ENCODE data around the gene NR3C1. TPM values are rescaled to one million over a fixed set of nuclear protein-coding genes. Genes with fewer than 3 reads are reported as not detected.

NR3C1 gene
- polyA plus RNA-seq, 1 donor from 2014 or later = 2.3 TPM

- H3K4me3 ChIP-seq (ENCODE audit: low read length) = no peak overlapping the region
- no peak overlapping the region for H3K9ac ChIP-seq (ENCODE audit: low read length)
- TF ChIP-seq RAD21 (conservative IDR thresholded peaks at IDR 0.05) = no peak
- TF ChIP-seq TAF1 (IDR thresholded peaks at IDR 0.05; ENCODE audit: low read depth) = no peak
- TF ChIP-seq POLR2AphosphoS5 (IDR thresholded peaks at IDR 0.05) = no peak
- TF ChIP-seq EZH2 (IDR thresholded peaks at IDR 0.05; ENCODE audit: borderline replicate concordance, insufficient read depth, low read length, poor library complexity, severe bottlenecking) = no peak
- TF ChIP-seq MXI1 (conservative IDR thresholded peaks at IDR 0.05; ENCODE audit: poor library complexity, severe bottlenecking) = no peak
- no peak for TF ChIP-seq CTCF (IDR thresholded peaks at IDR 0.05; ENCODE audit: poor library complexity, severe bottlenecking)
- no peak for TF ChIP-seq EP300 (conservative IDR thresholded peaks at IDR 0.05; ENCODE audit: poor library complexity, severe bottlenecking)
- TF ChIP-seq REST (IDR thresholded peaks at IDR 0.05; ENCODE audit: borderline replicate concordance) = no peak
- TF ChIP-seq SMC3 (conservative IDR thresholded peaks at IDR 0.05; ENCODE audit: poor library complexity) = no peak
- no peaks in the 10 kb centered on the region for H3K79me2 ChIP-seq (replicated peaks; ENCODE audit: insufficient read depth, low read length)
- H3K4me2 ChIP-seq (ENCODE audit: low read length) = no peak overlapping the region
- H3K9me2 ChIP-seq (ENCODE audit: insufficient read depth, low read length) = no peaks in the 10 kb centered on the region
- H3K9me3 ChIP-seq (ENCODE audit: low read length) = no peaks in the 10 kb centered on the region
- no peak overlapping the region for H3K27ac ChIP-seq (ENCODE audit: low read length)
- H3K36me3 ChIP-seq (ENCODE audit: insufficient read depth, low read length) = no peaks in the 10 kb centered on the region
- no peaks in the 10 kb centered on the region for H4K20me1 ChIP-seq (ENCODE audit: insufficient read depth)
- H2AFZ ChIP-seq (ENCODE audit: low read depth, low read length) = no peak overlapping the region
- peaks cover 56% of the 10 kb centered on the region for H3K27me3 ChIP-seq (ENCODE audit: insufficient read depth, low read depth, low read length)
- no peaks in the 10 kb centered on the region for H3F3A ChIP-seq (ENCODE audit: insufficient read depth, low read length, poor library complexity, severe bottlenecking)
Observed at GRCh38 chr5:143399616-143400540, 3.6 kb downstream of the NR3C1 start.

GRCh38 chr5:143398451-143399237 lies 4.8 kb downstream of the NR3C1 start:
- peak overlapping the region; percentile 4 for H3K4me3 ChIP-seq (ENCODE audit: low read length)

More at GRCh38 chr5:143398451-143399237, 4.8 kb downstream of the NR3C1 start:
- H3K36me3 ChIP-seq (ENCODE audit: insufficient read depth, low read length) = no peaks in the 10 kb centered on the region
- H3K4me2 ChIP-seq (ENCODE audit: low read length) = no peak overlapping the region
- H2AFZ ChIP-seq (ENCODE audit: low read depth, low read length) = no peak overlapping the region
- no peaks in the 10 kb centered on the region for H3F3A ChIP-seq (ENCODE audit: insufficient read depth, low read length, poor library complexity, severe bottlenecking)
- H4K20me1 ChIP-seq (ENCODE audit: insufficient read depth) = no peaks in the 10 kb centered on the region
- H3K9ac ChIP-seq (ENCODE audit: low read length) = no peak overlapping the region
- H3K9me2 ChIP-seq (ENCODE audit: insufficient read depth, low read length) = no peaks in the 10 kb centered on the region
- H3K27ac ChIP-seq (ENCODE audit: low read length) = no peak overlapping the region
- no peaks in the 10 kb centered on the region for H3K79me2 ChIP-seq (replicated peaks; ENCODE audit: insufficient read depth, low read length)
- peaks cover 56% of the 10 kb centered on the region for H3K27me3 ChIP-seq (ENCODE audit: insufficient read depth, low read depth, low read length)
- TF ChIP-seq EZH2 (IDR thresholded peaks at IDR 0.05; ENCODE audit: borderline replicate concordance, insufficient read depth, low read length, poor library complexity, severe bottlenecking) = no peak
- TF ChIP-seq MXI1 (conservative IDR thresholded peaks at IDR 0.05; ENCODE audit: poor library complexity, severe bottlenecking) = no peak
- no peak for TF ChIP-seq TAF1 (IDR thresholded peaks at IDR 0.05; ENCODE audit: low read depth)
- no peak for TF ChIP-seq SMC3 (conservative IDR thresholded peaks at IDR 0.05; ENCODE audit: poor library complexity)
- no peak for TF ChIP-seq RAD21 (conservative IDR thresholded peaks at IDR 0.05)
- no peak for TF ChIP-seq EP300 (conservative IDR thresholded peaks at IDR 0.05; ENCODE audit: poor library complexity, severe bottlenecking)
- TF ChIP-seq CTCF (IDR thresholded peaks at IDR 0.05; ENCODE audit: poor library complexity, severe bottlenecking) = no peak
- no peak for TF ChIP-seq REST (IDR thresholded peaks at IDR 0.05; ENCODE audit: borderline replicate concordance)
- no peak for TF ChIP-seq POLR2AphosphoS5 (IDR thresholded peaks at IDR 0.05)
- H3K9me3 ChIP-seq (ENCODE audit: low read length) = no peaks in the 10 kb centered on the region

Data from neural cell (in vitro differentiated cells).